GM04503 (cell line): ENCODE results near the gene HTR7.
"Not testable (repeated sequence)": the region's sequence is repeated elsewhere in the genome, so short reads cannot be mapped to it uniquely, and the experiment has no call there.

ENCODE experiments used
- DNase-seq: peaks from one replicate; pipeline ENCODE4 v3.0.0-alpha.2; 2012; ENCODE audit warnings: low read depth

The HTR7 gene

GRCh38 chr10:90857635-90858460, at the start of gene HTR7:
Gene HTR7, minus strand, starts transcription at chr10:90858039. Its CDS starts 368 bp downstream, at chr10:90857671.
- DNase-seq, result no peak

GRCh38 chr10:90906596-90906995, 48.8 kb upstream of the HTR7 start:
- DNase-seq, result no peak

DNA sequence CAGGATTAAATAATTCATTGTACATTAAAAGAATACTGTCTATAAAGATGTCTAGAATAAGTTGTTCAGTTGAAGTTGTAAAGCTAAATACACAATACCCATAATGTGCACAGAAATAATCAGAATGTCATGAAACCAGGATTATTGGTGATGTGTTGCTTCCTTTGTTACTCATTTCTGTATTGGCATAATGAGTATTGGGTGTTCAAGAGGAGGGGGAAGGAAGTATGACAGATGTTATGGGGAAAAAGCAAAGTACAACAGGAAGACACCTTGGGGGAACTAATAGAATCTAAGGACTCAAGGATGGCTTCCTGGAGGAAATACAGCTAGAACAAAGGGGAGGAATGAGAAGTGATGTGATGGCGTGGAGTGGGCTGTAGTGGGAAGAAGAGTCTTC, 48.1 kb upstream of the HTR7 start:
- DNase-seq, result no peak

DNA sequence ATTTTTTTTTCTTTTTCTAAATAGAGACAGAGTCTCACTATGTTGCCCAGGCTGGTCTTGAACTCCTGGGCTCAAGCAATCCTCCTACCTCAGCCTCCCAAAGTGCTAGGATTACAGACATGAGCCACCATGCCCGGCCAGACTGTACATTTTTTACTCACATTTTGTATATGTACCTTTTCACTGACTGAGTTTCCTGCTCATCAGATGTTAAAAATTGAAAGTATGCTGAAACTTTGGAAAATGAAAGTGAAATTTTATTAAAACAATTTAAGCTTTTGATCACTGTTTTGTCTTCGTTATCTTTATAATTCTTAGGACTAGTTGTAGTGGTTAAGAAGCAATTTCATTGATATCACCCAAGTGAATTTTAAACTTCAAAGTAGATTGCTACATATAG, 39.1 kb upstream of the HTR7 start:
- not testable (repeated sequence) for DNase-seq

DNA sequence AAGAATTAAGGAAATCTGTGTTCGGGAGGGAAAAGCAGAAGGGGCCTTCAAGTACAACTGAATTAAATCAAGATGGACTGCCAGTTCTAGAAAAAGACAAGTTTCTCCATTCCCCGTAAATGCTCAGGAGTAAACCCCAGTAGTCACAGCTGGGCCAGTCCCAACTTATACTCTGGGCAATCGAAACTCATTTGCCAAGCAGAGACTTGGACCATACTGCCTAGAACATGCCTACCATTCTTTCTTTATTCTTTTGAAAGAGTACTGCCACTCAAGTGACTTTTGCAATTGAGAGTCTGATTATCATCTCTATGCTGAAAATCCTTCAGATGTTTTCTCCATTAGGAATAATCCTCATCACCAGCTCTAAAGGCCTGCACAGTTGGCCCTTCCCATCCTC, 35.4 kb upstream of the HTR7 start:
- DNase-seq, result no peak

DNA sequence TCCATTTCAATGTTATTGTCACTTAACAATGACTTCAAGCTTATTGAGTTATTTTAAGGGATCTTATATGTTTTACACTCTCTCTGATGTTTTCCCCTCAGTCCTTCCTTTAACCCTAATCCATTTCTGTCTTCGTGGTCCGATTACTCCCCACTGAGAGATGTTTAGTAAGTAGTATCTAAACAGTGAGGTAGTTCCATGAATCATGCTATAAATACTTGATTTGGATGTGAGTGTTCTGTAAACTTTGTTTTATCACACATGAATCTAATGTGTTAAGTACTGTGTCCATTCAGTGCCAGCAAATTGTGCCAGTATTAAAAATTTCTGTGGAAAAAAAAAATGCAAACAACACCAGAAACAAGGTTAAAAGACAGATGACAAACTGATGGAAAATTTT, 32.5 kb upstream of the HTR7 start:
- DNase-seq, result peak; percentile 9

- no peak for DNase-seq
These were observed 31.8 kb upstream of the HTR7 start for GRCh38 chr10:90889636-90890035.

GRCh38 chr10:90888387-90888786, 30.5 kb upstream of the HTR7 start:
- no peak for DNase-seq

DNA sequence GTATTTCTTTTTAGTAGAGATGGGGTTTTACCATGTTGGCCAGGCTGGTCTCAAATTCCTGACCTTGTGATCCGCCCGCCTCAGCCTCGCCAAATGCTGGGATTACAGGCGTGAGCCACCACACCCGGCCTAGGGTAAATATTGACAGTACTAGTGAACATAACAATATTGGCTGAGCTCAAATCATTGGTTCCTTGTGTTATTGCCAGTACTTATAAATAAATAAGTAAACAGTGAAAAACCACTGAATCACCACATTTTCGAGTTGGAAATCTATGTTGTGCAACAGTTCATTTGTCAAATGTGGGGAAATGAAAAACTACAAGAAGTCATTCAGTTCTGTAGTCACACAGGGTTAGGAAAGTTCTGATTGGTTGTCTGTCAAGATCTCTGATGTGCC, 29.7 kb upstream of the HTR7 start:
- DNase-seq, result no peak

DNA sequence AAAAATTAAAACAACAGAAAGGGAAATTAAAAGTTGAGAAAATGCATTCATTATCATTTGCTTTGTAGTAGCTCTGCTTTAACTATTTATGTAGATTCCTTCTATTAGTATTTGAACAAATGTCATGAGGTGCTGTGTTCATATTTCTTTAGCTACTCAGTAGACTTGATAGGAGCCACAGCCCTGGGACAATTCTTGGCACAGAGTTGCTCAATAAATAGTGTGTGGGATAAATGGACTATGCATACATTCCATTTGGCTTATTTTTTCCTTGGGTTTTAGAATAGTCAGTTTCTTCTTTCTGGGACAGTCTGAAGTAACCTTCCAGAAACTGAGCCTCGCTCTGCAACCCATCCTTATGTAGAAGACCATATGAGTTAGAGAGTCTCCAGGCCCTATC, 27.3 kb upstream of the HTR7 start:
- DNase-seq, result peak; percentile 57

GRCh38 chr10:90884431-90884830, 26.6 kb upstream of the HTR7 start:
- DNase-seq, result peak; percentile 44

GRCh38 chr10:90880059-90880719, 22.4 kb upstream of the HTR7 start:
- not testable (repeated sequence) for DNase-seq

GRCh38 chr10:90879062-90879461, 21.2 kb upstream of the HTR7 start:
- no peak for DNase-seq

DNA sequence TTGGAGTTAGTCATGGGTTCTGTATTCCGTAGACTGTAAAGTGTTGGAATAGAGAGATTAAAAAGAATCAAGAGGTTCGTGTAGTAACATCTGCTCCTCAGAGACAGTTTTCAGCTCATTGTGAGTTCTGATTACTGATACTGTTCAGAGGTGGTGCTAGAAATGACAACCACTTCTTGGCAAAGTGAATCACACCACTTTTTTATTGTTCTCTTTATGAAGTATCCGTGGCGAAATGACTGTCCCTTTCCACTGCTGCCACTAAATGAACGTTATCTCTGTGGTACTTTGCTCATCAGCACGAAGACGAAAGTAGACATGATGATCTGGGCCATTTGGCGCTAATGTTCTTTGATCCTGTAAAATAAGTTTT, 14.8 kb upstream of the HTR7 start:
- no peak for DNase-seq

DNA sequence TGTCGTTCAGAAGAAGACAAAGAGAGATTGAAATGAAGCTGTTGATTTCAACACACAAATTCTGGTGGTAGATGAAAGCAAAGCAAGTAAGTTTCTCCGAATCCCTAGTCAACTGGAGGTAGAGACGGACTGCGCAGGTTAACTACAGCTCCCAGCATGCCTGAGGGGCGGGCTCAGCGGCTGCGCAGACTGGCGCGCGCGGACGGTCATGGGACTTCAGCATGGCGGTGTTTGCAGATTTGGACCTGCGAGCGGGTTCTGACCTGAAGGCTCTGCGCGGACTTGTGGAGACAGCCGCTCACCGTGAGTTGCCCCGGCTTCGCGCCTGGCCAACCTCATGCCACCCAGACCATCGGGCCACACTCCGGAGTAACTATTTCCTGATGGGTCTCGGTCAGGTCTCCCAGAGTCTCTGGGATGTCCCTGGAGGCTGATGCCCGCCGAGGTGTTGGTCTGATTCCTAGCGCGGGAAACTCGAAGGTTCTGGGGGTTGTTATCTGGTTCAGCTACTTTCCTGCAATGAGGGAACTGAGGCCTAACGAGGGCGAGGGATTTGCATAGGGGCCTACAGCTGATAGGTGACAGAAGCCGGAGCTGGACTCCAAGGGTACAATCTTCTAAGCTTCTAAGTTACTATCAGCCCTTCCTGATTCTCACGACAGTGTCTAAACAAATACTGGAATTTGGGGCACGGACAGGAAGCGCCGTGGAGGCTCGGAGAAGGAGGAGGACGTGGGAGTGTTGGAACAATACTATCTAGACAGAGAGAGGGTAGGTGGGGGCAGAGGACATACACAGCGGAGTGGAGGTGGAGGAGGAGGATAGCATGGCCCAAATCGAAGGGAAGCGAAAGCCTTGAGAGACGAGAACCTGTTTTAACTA, 14.2 kb upstream of the HTR7 start, which contains the start of gene RPP30:
Gene RPP30, plus strand, starts transcription at position 209 of the 882 bp plus-strand sequence. Its CDS starts 13 bp downstream, at position 222.
- DNase-seq, result no peak

GRCh38 chr10:90871279-90871765, 13.5 kb upstream of the HTR7 start:
- DNase-seq, result no peak

DNA sequence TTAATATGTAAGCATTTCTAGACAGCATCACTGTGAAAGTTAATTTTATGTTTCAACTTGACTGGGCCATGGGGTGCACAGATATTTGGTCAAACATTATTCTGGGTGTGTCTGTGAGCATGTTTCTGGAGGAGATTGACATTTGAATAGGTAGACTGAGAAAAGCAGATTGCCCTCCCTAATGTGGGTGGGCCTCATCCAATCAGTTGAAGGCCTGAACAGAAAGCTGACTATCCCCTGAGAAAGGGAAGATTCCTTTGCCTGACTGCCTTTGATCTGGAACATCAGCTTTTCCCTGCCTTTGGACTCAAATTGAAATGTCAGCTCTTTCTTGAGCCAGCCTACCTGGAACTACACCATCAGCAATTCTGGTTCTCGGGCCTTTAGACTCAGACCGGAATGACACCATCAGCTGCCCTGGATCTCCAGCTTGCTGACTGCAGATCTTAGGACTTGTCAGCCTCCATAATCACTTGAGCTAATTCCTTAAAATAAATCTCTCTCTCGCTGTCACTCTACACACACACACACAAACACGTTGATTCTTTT, 8.3 kb upstream of the HTR7 start:
- DNase-seq, result no peak

- no peak for DNase-seq
These were observed 7.6 kb upstream of the HTR7 start for GRCh38 chr10:90865401-90865800.

DNA sequence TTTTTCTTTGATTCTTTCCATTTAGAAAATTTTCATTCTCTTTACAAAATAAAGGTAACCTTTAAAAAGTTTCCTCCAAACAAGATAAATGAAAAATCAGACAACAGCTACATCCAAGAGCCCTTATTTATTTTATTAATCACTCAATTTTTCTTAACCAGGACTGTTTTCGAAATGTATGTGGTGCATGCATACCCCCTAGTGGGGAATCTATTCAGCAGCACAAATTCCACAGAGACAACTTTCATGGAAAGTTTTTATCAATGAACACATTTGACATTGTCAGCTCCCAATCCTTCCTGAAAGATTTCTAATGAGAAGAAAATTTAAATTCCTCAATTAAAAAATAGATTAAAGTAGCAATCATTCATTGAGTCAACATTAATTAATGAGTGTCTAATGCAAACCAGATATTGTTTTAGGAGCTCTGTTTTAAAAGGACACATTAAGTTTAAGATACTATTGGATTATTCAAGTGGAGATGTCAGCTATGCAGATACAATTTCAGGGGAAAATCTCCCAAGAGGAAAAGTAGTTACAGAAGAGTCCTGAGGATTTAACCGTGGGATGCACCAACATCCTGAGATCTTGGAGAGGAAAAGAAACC, 5.2 kb upstream of the HTR7 start:
- DNase-seq, result no peak

- no peak for DNase-seq
These were observed 3.0 kb upstream of the HTR7 start for GRCh38 chr10:90860790-90861189.

GRCh38 chr10:90859321-90859751, 1.5 kb upstream of the HTR7 start:
- no peak for DNase-seq
